GM18909 (cell line): Measurements from ENCODE around the gene TMEM120B.
"Not testable (repeated sequence)": the region's sequence is repeated elsewhere in the genome, so short reads cannot be mapped to it uniquely, and the experiment has no call there.

Source experiments
- ATAC-seq: cut with Tn5 transposase; IDR thresholded peaks from one replicate; pipeline ENCODE4 v1.9.1; 2021; ENCODE audit warnings: mild to moderate bottlenecking; ENCODE audit not compliant: unreplicated experiment, poor library complexity

TMEM120B gene

GRCh38 chr12:121738340-121738858, 25.8 kb downstream of the TMEM120B start:
- ATAC-seq = no peak

GRCh38 chr12:121740847-121741246, 28.3 kb downstream of the TMEM120B start:
- no peak for ATAC-seq

- ATAC-seq = no peak
These were observed 29.2 kb downstream of the TMEM120B start for GRCh38 chr12:121741743-121742142.

GRCh38 chr12:121745545-121745944, 33.0 kb downstream of the TMEM120B start:
- ATAC-seq = not testable (repeated sequence)

- no peak for ATAC-seq
These were observed 35.6 kb downstream of the TMEM120B start for GRCh38 chr12:121748218-121748570.

GRCh38 chr12:121748571-121749265, 36.2 kb downstream of the TMEM120B start:
- ATAC-seq = no peak

- no peak for ATAC-seq
These were observed 36.7 kb downstream of the TMEM120B start for GRCh38 chr12:121749267-121749666.

GRCh38 chr12:121750507-121750955, 38.0 kb downstream of the TMEM120B start:
- no peak for ATAC-seq

- ATAC-seq = no peak
These were observed 38.5 kb downstream of the TMEM120B start for GRCh38 chr12:121751034-121751433.

GRCh38 chr12:121751749-121752351, 39.3 kb downstream of the TMEM120B start:
- no peak for ATAC-seq

GRCh38 chr12:121753844-121754264, 41.3 kb downstream of the TMEM120B start:
- no peak for ATAC-seq

GRCh38 chr12:121754836-121755235, 42.3 kb downstream of the TMEM120B start:
- ATAC-seq = no peak

- no peak for ATAC-seq
These were observed 43.0 kb downstream of the TMEM120B start for GRCh38 chr12:121755591-121755990.

GRCh38 chr12:121758536-121758935, 46.0 kb downstream of the TMEM120B start:
- not testable (repeated sequence) for ATAC-seq

- no peak for ATAC-seq
These were observed 49.7 kb downstream of the TMEM120B start for GRCh38 chr12:121762269-121762668.

GRCh38 chr12:121764808-121765207, 52.3 kb downstream of the TMEM120B start:
- ATAC-seq = no peak

- no peak for ATAC-seq
These were observed 53.0 kb downstream of the TMEM120B start for GRCh38 chr12:121765573-121765972.

- ATAC-seq = no peak
These were observed 53.9 kb downstream of the TMEM120B start for GRCh38 chr12:121766290-121767039.

GRCh38 chr12:121767525-121768016, 55.0 kb downstream of the TMEM120B start:
- ATAC-seq = no peak

- ATAC-seq = no peak
These were observed 56.8 kb downstream of the TMEM120B start for GRCh38 chr12:121769297-121769830.
